Esophagus muscularis mucosa (tissue), 4 donors: ENCODE data around the gene METTL16. TPM values are rescaled to one million over a fixed set of nuclear protein-coding genes. Genes with fewer than 3 reads are reported as not detected.

ENCODE experiments used
- DNase-seq: peaks from one replicate; pipeline ENCODE4 v3.0.0-alpha.2; 2017; ENCODE audit errors: extremely low spot score
- H3K27ac ChIP-seq, 4 donors: fragments of 200-600 bp; sonication (generic); replicated peaks in 1 of 4; 1 replicate in 3 of 4; 2 replicates in 1 of 4; pipeline ENCODE4 v1.5.1; 2016 to 2019; ENCODE audit warnings: mild to moderate bottlenecking in 1 of 4
- H3K27me3 ChIP-seq, 4 donors: fragments of 200-600 bp; sonication (generic); one replicate each; pipeline versions ENCODE4 v1.5.1 to v1.6.0; 2016 to 2019
- H3K36me3 ChIP-seq, 4 donors: fragments of 200-600 bp; sonication (generic); one replicate each; pipeline ENCODE4 v1.5.1; 2016 to 2019
- H3K4me1 ChIP-seq, 4 donors: fragments of 200-600 bp; sonication (generic); one replicate each; pipeline ENCODE4 v1.5.1; 2016 to 2019
- H3K4me3 ChIP-seq, 4 donors: fragments of 200-600 bp; sonication (generic); 1 replicate in 2 of 4; 2 replicates in 2 of 4; pipeline ENCODE4 v1.5.1; 2016 to 2019; ENCODE audit warnings: mild to moderate bottlenecking in 4 of 4, moderate library complexity in 1 of 4
- H3K9me3 ChIP-seq, 4 donors: fragments of 200-600 bp; sonication (generic); 1 replicate in 3 of 4; 2 replicates in 1 of 4; pipeline ENCODE4 v1.5.1; 2016 to 2019
- CTCF ChIP-seq, 3 experiments: fragments of 200-600 bp in 2 of 3; fragments of 450-650 bp in 1 of 3; sonication (generic) in 2 of 3; IDR thresholded peaks; one replicate each; pipeline ENCODE4 v1.5.1; 2017 to 2019; ENCODE audit warnings: antibody characterized with exemption in 3 of 3, mild to moderate bottlenecking in 2 of 3, moderate library complexity in 1 of 3
- EP300 ChIP-seq: sonication (generic); formaldehyde crosslinking; IDR thresholded peaks from one replicate; pipeline ENCODE4 v1.6.1; 2017; ENCODE audit warnings: antibody characterized with exemption
- POLR2A ChIP-seq: fragments of 450-650 bp; IDR thresholded peaks from one replicate; pipeline ENCODE4 v1.6.1; 2017; ENCODE audit warnings: antibody characterized with exemption, moderate library complexity, mild to moderate bottlenecking, low read depth
- POLR2AphosphoS5 ChIP-seq, 2 donors: sonication (generic); formaldehyde crosslinking; IDR thresholded peaks; one replicate each; pipeline ENCODE4 v1.6.1; 2017; ENCODE audit warnings: antibody characterized with exemption in 2 of 2
- WGBS: methylation state at CpG from one replicate; pipeline ENCODE4 v1.1.5; 2018; 5-methylcytosine and 5-hydroxymethylcytosine counted together
- intact Hi-C: fragments of 100-400 bp; cut with DNase I; formaldehyde crosslinking; loops from one replicate; pipeline ENCODE4 v1.15.1; 2023
- total RNA-seq, 4 donors: library from RNA; depleted of rRNA; stranded (reverse); fragments of >200 nt; gene quantifications; one replicate each; pipeline versions ENCODE4 v1.1.0 to v1.2.1, GENCODE V29; 2016

METTL16 gene
- total RNA-seq, 4 donors from 2014 or later: 18.9 to 28.8 (median 24.5) TPM

DNA sequence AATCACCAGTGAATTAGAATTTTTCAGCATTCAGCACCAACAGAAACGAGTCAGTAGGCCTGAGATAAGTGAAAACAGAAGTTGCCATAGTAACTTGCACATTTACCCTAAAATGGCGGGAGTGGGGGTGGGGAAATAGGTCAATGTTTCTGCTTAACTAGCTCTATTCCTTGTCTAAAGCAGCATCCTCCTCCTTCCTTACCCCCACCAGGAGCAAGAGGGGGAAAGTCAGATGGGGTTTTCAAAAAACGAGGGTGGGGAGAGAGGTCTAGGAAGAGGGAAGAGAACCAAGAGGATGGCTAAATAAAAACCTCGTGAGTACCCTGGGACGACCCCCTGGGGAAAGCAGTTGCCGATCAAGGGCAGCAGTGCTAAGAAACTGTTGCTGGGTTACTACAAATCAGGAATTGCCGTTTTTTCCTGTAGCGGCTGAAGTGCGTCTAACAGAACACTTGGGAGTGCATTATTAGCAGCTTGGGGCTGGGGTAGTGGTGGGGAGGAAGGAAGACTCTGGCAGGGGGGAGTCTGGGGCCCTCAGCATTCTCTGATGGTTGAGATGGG, 76.4 kb downstream of the METTL16 start:
- H3K27ac ChIP-seq: no peak overlapping the region
- no peaks in the 10 kb centered on the region for H3K9me3 ChIP-seq
- H3K27me3 ChIP-seq: no peaks in the 10 kb centered on the region
- WGBS: 58% methylated on average over 9 of the region's 9 CpGs
- H3K4me1 ChIP-seq: no peaks in the 10 kb centered on the region
- no peak for TF ChIP-seq EP300
- TF ChIP-seq CTCF (IDR thresholded peaks at IDR 0.05): no peak
- H3K36me3 ChIP-seq: peaks cover 29 to 79% (median 59%) of the 10 kb centered on the region in 4 donors
- DNase-seq: no peak
- H3K4me3 ChIP-seq: no peak overlapping the region
- intact Hi-C loops: no loop called here

- WGBS: 76% methylated on average over 11 of the region's 11 CpGs
Observed at GRCh38 chr17:2433696-2434095, 78.0 kb downstream of the METTL16 start.

DNA sequence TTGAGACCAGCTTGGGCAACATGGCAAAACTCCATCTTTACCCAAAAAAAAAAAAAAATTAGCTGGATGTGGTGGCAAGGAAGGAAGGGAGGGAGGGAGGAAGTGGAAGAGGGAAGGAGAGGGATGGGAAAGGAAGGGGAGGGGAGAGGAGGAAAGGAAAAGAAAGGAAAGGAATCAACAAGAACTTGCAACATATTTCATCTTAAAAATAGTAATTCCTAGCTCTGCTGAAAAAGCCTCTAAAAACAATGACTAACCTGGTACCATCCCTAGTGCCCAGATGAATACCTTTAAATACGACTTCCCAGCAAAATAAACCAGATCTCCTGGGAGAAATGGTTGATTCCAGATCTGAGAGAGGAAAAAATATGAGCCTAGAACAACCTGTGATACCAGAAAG, 83.8 kb downstream of the METTL16 start:
- no peak for DNase-seq
- Histone ChIP-seq H3K36me3 (peaks cover 0 to 16% (median 7%) of the 10 kb centered on the region in 4 donors), H3K4me1 (no peaks in the 10 kb centered on the region), H3K4me3 (no peak overlapping the region), H3K9me3 (no peaks in the 10 kb centered on the region), H3K27ac (no peak overlapping the region), H3K27me3 (no peaks in the 10 kb centered on the region)
- intact Hi-C loops: no loop called here
- WGBS: 97% methylated on average over 1 of the region's 1 CpG
- TF ChIP-seq POLR2AphosphoS5 (IDR thresholded peaks at IDR 0.05): no peak
- TF ChIP-seq POLR2A: no peak
- no peak for TF ChIP-seq CTCF (IDR thresholded peaks at IDR 0.05)
- TF ChIP-seq EP300: no peak

More at GRCh38 chr17:2433696-2434095, 78.0 kb downstream of the METTL16 start:
- no peak for DNase-seq
- Histone ChIP-seq H3K36me3 (peaks cover 25 to 65% (median 45%) of the 10 kb centered on the region in 4 donors), H3K4me1 (no peaks in the 10 kb centered on the region), H3K4me3 (no peak overlapping the region), H3K27ac (no peak overlapping the region), H3K9me3 (no peaks in the 10 kb centered on the region), H3K27me3 (no peaks in the 10 kb centered on the region)
- intact Hi-C loops: no loop called here
- TF ChIP-seq EP300 (no peak), CTCF (IDR thresholded peaks at IDR 0.05) (no peak), POLR2AphosphoS5 (IDR thresholded peaks at IDR 0.05) (no peak), POLR2A (no peak)

GRCh38 chr17:2427215-2427614, 84.5 kb downstream of the METTL16 start:
- H3K4me3 ChIP-seq: no peak overlapping the region
- DNase-seq: no peak
- H3K4me1 ChIP-seq: peaks cover 0 to 1% (median 0%) of the 10 kb centered on the region in 4 donors
- TF ChIP-seq EP300 (no peak), POLR2A (no peak), CTCF (IDR thresholded peaks at IDR 0.05) (no peak), POLR2AphosphoS5 (IDR thresholded peaks at IDR 0.05) (no peak)
- no peak overlapping the region for H3K27ac ChIP-seq
- H3K9me3 ChIP-seq: no peaks in the 10 kb centered on the region
- WGBS: 69% methylated on average over 2 of the region's 2 CpGs
- H3K27me3 ChIP-seq: no peaks in the 10 kb centered on the region
- H3K36me3 ChIP-seq: peaks cover 0 to 9% (median 4%) of the 10 kb centered on the region in 4 donors
- intact Hi-C loops: no loop called here

- Histone ChIP-seq H3K27ac (no peak overlapping the region), H3K36me3 (peaks cover 0 to 33% (median 19%) of the 10 kb centered on the region in 4 donors), H3K4me1 (peaks cover 16 to 34% (median 31%) of the 10 kb centered on the region in 4 donors), H3K9me3 (no peaks in the 10 kb centered on the region), H3K27me3 (no peaks in the 10 kb centered on the region), H3K4me3 (no peak overlapping the region)
- 96% methylated on average over 6 of the region's 6 CpGs for WGBS
- TF ChIP-seq EP300 (no peak), POLR2AphosphoS5 (IDR thresholded peaks at IDR 0.05) (no peak), POLR2A (no peak), CTCF (IDR thresholded peaks at IDR 0.05) (no peak)
- intact Hi-C loops: no loop called here
- no peak for DNase-seq
Observed at GRCh38 chr17:2423271-2423670, 88.4 kb downstream of the METTL16 start.
